ENCODE measurements around the gene SSBP4.

SSBP4 gene

DNA sequence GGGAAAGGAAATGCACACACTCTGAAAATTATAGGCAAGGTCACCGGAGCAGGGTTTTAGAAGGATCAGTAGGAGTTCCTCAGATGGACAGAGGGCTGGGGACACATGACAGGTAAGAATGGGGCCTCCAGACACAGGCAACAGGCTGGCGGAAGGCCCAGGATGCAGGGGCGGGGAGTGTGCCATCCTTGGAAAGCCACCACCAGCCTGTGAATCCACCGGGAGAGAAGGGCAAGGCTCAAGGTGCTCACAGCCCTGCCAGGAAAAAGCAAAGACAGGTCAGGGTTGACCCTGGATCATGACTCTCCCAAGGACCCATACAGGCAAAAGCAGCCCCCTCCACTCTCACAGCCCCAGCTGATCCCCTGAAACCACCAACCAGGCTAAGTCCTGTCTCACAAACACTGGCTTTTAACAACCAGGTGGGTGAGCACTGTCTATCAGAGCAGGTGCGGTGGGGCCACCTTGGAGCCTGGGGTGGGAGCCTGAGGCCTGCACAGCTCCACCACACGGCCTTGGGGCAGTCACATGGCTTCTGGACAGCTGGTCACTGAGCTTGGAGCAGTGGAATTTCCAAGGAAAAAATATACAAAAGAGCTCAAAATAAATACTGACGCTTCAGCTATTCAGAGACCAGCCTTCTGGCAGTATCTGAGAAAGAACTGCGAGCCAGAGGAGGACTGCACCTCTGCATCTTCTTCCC is 54.0 kb downstream of the SSBP4 start:
- no peak for DNase-seq

DNA sequence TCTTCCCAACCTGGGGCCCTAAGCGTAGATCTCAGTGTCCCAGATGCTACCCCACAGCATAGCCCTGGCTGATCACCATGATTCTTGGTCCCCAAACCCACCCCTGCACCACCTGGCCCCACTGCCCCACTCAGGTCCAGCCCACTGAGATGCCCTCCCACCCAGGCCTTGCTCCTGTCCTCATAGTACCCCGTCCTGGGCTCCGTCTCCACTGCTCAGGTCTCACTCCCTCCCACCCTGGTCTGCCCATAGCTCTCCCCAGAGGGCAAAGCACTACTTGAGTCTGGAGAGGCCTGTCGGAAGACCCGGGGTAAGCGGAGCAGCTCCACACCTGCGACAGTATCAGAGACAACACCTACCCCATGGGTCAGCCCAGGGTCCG is 54.5 kb downstream of the SSBP4 start:
- no peak for DNase-seq

DNA sequence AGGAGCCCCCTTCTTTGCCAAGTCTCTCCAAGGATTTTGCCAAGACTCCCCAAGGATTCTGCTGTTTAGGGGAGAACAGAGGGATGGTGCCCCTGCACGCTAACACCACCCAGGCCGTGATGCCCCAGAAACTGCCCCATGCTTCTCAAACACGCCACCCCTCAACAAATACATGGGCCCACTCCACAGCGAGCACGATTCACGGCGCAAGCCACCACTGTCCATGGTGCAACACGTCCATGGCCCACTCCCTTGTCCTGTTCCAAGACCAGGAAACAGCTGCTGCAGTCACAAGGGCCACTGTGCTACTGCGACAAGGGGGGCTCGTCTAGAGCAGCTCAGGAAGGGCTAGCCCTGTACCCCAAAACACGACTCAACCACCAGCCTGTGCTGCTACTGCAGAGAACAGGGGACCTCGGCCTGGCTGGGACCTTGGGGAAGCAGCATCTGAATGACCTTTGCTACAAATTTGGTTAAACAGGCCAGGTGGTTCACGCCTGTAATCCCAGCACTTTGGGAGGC is 55.2 kb downstream of the SSBP4 start:
- DNase-seq = no peak

DNA sequence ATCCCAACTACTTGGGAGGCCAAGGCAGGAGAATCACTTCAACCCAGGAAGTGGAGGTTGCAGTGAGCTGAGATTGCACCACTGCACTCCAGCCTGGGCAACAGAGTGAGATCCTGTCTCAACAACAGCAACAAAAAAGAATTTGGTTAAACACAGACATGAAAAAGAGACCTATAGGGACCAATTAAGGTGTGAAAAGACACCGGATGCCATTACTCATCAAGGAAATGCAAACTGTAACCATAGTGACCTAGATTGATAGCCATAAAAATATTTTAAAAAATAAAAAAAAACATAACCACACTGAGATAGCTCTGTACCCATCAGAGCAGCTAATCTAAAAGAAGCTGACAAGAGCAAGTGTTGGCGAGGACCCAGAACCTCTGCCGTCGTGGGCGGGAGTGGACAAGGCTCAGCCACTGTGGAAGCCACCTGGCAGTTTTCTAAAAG is 55.8 kb downstream of the SSBP4 start:
- peak; percentile 91 for DNase-seq

DNA sequence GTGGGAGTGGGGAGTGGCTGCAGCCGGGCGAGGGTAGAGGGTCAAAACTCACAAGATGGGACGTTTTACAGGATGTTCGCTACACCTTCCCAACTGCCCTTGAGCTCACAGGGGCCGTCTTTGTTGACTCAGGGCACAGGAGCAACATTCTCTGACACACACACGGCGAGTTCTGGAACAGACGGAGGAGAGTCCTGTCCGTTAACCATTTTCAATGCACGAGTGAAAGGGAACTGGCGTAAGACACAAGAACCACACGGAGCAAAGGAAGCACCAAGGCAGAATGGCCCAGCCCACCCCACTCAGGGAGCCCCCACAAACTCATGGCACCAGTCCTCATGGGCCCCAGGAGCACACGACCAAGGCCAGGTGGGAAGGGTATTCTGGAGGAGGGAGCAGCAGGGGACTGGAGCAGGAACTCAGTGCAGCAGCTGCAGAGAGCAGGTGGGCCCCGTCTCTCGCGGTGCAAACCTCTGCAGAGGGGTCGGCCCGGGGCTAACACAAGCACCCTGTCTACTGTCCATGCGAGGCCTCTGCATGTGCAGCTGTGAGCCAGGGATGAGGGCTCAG is 56.6 kb downstream of the SSBP4 start:
- DNase-seq = no peak

DNA sequence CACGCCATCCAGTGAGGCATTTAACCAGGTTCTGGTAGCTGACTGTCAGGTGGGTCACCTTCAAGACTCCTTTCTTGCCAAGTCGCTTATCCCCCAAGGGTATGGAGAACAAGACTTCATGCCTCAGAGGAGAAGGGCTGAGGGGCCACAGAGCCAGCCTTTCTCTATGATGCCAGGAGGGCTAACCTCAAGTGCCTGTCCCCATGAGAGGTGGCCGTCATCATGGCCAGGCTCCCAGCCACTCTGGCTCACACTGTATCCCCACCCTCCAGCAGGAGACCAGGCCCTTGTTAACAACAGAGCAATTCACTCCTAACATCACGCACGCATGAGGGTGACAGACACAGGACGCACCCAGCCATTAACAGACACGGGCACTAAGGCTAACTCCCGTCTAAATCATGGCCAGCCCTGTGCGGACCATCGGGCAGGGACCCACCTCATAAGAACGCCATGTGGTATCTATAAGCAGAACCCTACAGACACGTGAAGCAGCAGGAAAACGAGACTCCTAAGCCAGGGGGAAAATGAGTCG is 57.4 kb downstream of the SSBP4 start:
- DNase-seq = no peak

DNA sequence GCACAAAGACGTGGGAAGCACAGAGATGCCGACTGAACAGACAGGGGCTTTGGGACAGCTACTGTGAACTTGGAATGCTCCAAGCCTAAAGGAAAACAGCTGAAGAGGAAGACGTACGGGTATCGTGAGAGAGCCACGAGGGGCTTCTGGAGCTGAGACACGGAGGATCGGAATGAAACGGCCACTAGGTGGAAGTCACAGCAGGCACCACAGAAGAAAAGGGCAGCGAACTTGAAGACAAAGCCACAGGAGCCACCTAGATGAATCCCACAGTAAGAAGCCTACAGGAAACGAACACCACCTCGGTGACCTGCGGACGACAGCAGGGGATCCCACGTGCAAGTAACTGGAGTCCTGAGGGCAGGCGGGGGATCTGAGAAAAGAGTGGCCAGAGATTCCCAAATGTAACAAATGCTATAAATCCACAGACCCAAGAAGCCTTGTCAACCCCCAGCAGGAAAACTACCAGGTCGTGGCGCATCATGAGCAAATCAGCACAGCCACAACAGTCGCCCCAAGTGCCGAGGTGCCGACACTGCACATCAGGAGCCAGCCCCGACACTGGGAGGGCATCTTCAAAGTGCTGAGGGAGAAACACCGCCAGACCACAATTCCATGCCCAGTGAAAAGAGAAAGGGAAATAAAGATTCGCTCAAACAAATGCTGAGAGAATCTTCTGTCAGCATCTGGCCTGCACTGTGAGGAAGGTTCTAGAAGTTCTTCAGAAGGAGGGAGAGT is 58.0 kb downstream of the SSBP4 start:
- DNase-seq = no peak

DNA sequence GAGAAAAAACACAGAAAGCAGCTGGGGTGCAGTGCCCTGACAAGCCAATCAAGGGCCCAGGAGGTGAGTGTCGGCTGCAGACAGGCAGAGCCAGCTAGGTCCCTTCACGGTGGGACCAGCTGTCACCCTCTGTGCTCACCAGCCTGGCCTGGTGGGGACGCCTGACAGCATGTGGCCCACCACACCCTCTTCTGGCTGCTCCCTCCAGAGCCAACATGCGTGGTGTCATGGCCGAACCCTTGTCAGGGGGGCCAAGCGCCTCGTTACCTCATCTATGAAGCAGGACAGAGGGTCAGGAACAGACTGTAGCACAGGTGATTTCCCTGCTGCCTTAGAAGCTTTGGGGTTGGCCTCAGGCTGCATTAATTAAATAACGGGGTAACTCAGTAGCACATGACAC is 58.8 kb downstream of the SSBP4 start:
- DNase-seq = no peak

DNA sequence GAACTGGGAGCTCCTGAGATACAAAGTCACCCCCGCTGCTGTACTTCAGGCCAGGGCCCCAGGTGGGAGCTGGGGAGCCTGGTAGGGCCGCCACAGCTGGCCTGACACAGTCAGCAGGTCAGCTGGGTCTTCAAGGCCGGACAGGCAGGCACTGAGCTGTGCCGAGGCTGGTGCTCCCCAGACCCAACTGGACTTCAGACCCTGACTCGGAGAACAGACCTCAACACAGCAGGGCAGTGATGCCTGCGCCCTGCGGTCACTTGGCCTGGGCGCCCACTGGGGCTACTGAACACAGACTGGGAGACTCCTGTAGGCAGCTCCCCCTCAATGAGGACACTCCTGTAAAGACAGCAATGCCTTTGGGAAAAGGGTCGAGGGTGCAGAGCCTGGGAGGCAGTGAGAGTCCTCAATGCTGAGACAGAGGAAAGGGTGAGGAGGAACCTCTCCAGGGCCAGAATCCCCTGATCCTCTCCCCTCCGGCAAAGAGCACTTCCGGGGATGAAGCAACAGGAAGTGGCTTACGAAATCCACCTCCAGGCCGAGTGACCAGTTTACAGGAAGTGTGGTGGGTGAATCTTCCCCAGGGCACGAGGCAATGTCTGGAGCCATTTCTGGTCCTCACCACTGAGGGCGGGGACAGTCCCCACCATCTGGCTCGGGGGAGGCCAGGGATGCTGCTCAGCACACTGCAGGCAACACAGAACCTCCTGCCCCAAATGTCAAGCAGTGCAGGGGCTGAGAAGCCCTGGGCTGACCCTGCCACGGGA is 59.5 kb downstream of the SSBP4 start:
- peak; percentile 54 for DNase-seq

DNA sequence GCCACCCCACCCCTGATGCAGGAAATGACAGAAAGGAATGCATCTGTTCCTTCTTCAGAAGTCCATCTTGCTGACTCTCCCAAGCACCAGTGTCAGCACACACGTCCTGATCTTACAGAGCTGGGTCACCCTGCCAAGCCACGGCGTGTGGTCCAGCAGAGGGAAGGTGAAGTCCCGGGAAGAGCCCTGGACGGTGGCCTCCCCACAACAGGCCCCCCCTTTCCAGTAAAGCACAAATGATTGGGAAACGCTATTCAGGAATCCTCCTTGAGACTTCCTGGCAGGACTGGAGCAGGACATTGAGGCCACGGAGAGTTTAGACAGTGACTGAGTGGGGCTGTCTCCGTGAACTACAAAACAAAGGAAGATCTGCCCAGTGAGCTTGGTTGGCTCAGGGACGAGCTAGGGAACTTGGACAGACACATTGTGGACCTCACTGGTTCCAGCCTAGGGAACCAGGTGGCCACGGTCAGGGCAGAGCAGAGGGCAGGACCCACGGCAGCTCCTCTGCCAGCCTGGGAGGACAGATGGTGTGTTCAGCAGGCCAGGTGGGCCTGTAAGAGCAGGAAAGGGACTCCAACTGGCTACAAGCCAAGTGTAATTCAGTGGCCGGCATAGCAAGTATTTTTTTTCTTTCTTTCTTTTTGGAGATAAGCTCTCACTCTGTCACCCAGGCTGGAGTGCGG is 61.0 kb downstream of the SSBP4 start:
- no peak for DNase-seq

DNA sequence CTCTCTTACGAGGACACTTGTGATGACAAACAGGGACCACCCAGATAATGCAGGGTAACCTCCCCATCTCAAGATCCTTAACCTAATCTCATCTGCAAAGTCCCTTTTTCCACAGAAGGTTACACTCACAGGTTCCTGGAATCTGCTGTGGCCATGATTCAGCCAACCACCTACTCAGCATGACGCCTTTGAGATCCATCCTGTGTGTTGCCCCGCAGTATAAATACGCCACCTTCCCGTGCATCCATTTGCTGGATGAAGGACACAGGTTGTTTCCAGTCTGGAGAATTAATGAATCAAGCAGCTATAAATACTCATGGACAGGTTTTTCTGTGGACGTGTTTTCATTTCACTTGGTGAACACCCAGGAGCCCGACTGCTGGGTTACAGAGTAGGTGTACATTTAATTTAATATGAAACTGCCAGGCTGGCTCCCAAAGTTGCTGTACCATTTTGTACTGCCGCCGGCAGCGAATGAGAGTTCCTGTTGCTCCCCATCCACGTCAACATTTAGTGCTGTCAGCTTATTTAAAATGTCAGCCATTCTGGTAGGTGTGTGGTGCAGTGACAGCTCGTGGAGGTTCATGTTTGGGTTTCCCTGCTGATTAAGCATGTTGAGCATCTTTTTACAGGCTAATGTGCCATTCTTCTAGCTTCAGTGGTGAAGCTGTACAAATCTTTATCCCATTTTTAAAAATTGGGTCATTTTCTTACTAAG is 62.5 kb downstream of the SSBP4 start:
- DNase-seq = no peak

DNA sequence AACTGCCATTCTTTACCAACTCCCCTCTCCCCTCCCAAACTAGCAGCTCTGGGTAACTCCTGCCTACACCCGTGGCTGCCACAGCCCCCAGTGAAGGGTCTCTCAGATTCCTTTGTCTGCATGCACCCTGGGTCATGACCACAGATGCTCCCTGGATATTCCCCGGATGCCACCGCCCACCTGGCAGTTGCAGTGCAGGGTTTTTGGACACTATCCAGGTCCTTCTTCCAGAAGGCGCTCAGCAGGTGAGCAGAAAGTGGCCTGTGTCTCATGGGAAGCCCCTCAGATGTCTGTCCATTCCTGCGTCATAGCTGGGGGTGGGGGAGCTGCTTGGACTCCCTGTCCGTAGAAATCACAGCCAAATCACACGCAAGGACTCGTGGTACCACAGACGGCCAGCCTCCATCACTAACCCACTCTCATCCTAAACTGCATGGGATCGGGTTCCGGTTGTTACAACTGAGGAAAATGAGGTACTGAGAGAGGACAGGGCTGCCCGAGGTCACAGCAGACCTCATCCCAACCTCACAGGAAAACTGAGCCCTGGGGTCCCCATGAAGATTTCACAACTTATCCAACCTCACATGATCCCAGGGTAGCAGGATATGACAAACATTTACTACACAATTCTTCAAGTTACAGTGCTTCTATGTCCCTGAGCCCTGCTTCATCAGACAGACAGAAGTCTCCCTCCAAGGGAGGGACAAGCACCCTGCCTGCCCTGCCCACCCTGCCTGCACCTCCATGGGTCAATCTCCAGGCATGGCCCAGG is 64.1 kb downstream of the SSBP4 start:
- DNase-seq = no peak
